Pancreas (tissue), 10 donors: Measurements from ENCODE around the gene ARNT2. TPM values are rescaled to one million over a fixed set of nuclear protein-coding genes. Genes with fewer than 3 reads are reported as not detected.

Source experiments
- ATAC-seq, 4 donors: fragments of 200-7000 bp; cut with Tn5 transposase; one replicate each; pipeline versions ENCODE4 v1.8.0 to v1.9.1; 2020; ENCODE audit warnings: mild to moderate bottlenecking in 4 of 4, moderate library complexity in 4 of 4
- DNase-seq, 6 donors: peaks; one replicate each; pipeline ENCODE4 v3.0.0-alpha.2; 2020
- FAIRE-seq: peaks from 2 replicates; lab custom pipeline; 2012; peaks lifted over from hg19 to GRCh38; lab: Jason Lieb, UNC
- H3K27ac ChIP-seq, 4 donors: fragments of 200-600 bp; sonication (generic); 1 replicate in 3 of 4; 2 replicates in 1 of 4; pipeline versions ENCODE4 v1.5.0 to v1.8.0; 2020
- H3K27me3 ChIP-seq, 4 donors: fragments of 200-600 bp; one replicate each; pipeline ENCODE4 v1.8.0; 2021
- H3K36me3 ChIP-seq, 3 donors: fragments of 200-600 bp; sonication (generic) in 1 of 3; one replicate each; pipeline versions ENCODE4 v1.5.0 to v1.8.0; 2020 to 2021
- H3K4me1 ChIP-seq, 3 donors: fragments of 200-600 bp; one replicate each; pipeline ENCODE4 v1.8.0; 2021
- H3K4me3 ChIP-seq, 4 donors: fragments of 200-600 bp; sonication (generic) in 2 of 4; one replicate each; pipeline versions ENCODE4 v1.5.0 to v1.8.0; 2020 to 2021
- H3K9me3 ChIP-seq, 4 donors: fragments of 200-600 bp; one replicate each; pipeline ENCODE4 v1.8.0; 2021
- CTCF ChIP-seq, 4 donors: fragments of 200-600 bp; sonication (generic) in 3 of 4; IDR thresholded peaks; one replicate each; pipeline versions ENCODE4 v1.5.0 to v1.8.0; 2021; ENCODE audit warnings: antibody characterized with exemption in 4 of 4
- WGBS, 2 donors: extraction: QIAGEN DNeasy Blood & Tissue Kit; methylation state at CpG; one replicate each; pipeline ENCODE4 v1.1.7; 2013; 5-methylcytosine and 5-hydroxymethylcytosine counted together
- intact Hi-C, 3 donors: fragments of 100-400 bp; cut with DNase I; formaldehyde crosslinking; loops; one replicate each; pipeline versions ENCODE4 v1.11.1 to v1.14.2; 2022
- polyA plus RNA-seq, 2 donors: library from polyadenylated mRNA; stranded (reverse); fragments of 200-250 nt; gene quantifications; one replicate each; pipeline ENCODE4 v1.2.3, GENCODE V29; 2013
- total RNA-seq, 6 donors: library from RNA; stranded (reverse); fragmentation: NEBNext Ultra II Directional in 4 of 6; extraction: Animal tissue kit (Norgen Biotek cat#: 25700) in 4 of 6; gene quantifications; one replicate each; pipeline versions ENCODE4 v1.2.1 to v1.2.4, GENCODE V29; 2021 to 2023
- donor health status: healthy with polysubstance abuse.
- donor health status: DM: no; HTN: no; CAD: no; lungs with moderate emphysema.
- donor health status: DM: no; HTN: no; CAD: no.
- donor health status: control.
- donor health status: control.
- donor health status: Bipolar disorder and iron deficiency.
- donor health status: DM: yes; HTN: yes; CAD: no.
- donor health status: DM: no; HTN: no; CAD: no.
- donor health status: DM: no; HTN: no; CAD: no.
- donor health status: DM: yes; HTN: yes; CAD: no.

Gene ARNT2
- total and polyA plus RNA-seq, 8 donors: 2.1 to 18.1 (median 5.4) TPM

GRCh38 chr15:80558631-80559319 is 154.6 kb downstream of the ARNT2 start:
- Histone ChIP-seq H3K27ac (no peak overlapping the region), H3K27me3 (no peaks in the 10 kb centered on the region), H3K9me3 (no peaks in the 10 kb centered on the region), H3K4me1 (no peaks in the 10 kb centered on the region), H3K4me3 (no peak overlapping the region), H3K36me3 (no peaks in the 10 kb centered on the region)
- no peak for FAIRE-seq
- 90% methylated on average over 6 of the region's 6 CpGs for WGBS, 2 donors
- TF ChIP-seq CTCF (IDR thresholded peaks at IDR 0.05): no peak
- no peak for DNase-seq
- ATAC-seq: no peak
- intact Hi-C loops: no loop called here

GRCh38 chr15:80559320-80559693 is 155.1 kb downstream of the ARNT2 start:
- H3K9me3 ChIP-seq: no peaks in the 10 kb centered on the region
- TF ChIP-seq CTCF (IDR thresholded peaks at IDR 0.05): no peak
- no peaks in the 10 kb centered on the region for H3K4me1 ChIP-seq
- no peaks in the 10 kb centered on the region for H3K36me3 ChIP-seq
- no peaks in the 10 kb centered on the region for H3K27me3 ChIP-seq
- no peak overlapping the region for H3K4me3 ChIP-seq
- intact Hi-C loops: no loop called here
- no peak for ATAC-seq
- no peak overlapping the region for H3K27ac ChIP-seq
- DNase-seq: no peak
- 87 to 91% methylated on average over 8 of the region's 8 CpGs for WGBS, 2 donors
- no peak for FAIRE-seq

GRCh38 chr15:80559761-80560160 is 155.6 kb downstream of the ARNT2 start:
- intact Hi-C loops: loop anchor here in 1 of 3 donors (10.0 kb wide), 1 partner anchor 415 kb away; no protein-coding TSS in a partner anchor
- FAIRE-seq: no peak
- Histone ChIP-seq H3K27me3 (no peaks in the 10 kb centered on the region), H3K4me3 (no peak overlapping the region), H3K36me3 (no peaks in the 10 kb centered on the region), H3K27ac (no peak overlapping the region), H3K9me3 (no peaks in the 10 kb centered on the region), H3K4me1 (no peaks in the 10 kb centered on the region)
- no peak for DNase-seq
- WGBS, 2 donors: 83 to 84% methylated on average over 6 of the region's 6 CpGs
- TF ChIP-seq CTCF (IDR thresholded peaks at IDR 0.05): no peak
- no peak for ATAC-seq

- no peak overlapping the region for H3K4me3 ChIP-seq
- H3K27me3 ChIP-seq: no peaks in the 10 kb centered on the region
- no peaks in the 10 kb centered on the region for H3K36me3 ChIP-seq
- intact Hi-C loops: loop anchor here in 1 of 3 donors (10.0 kb wide), 1 partner anchor 414 kb away; no protein-coding TSS in a partner anchor
- H3K27ac ChIP-seq: no peak overlapping the region
- no peak for DNase-seq
- ATAC-seq: no peak
- H3K4me1 ChIP-seq: no peaks in the 10 kb centered on the region
- FAIRE-seq: no peak
- WGBS, 2 donors: 67 to 69% methylated on average over 10 of the region's 10 CpGs
- H3K9me3 ChIP-seq: no peaks in the 10 kb centered on the region
- TF ChIP-seq CTCF (IDR thresholded peaks at IDR 0.05): no peak
Measured at GRCh38 chr15:80560601-80561400, 156.6 kb downstream of the ARNT2 start.
